ENCODE measurements around the gene RPS6KA4. TPM values are rescaled to one million over a fixed set of nuclear protein-coding genes. Genes with fewer than 3 reads are reported as not detected.

Gene RPS6KA4
- total RNA-seq, 4 donors from 2014 or later = 19.1 to 36.1 (median 26.0) TPM

DNA sequence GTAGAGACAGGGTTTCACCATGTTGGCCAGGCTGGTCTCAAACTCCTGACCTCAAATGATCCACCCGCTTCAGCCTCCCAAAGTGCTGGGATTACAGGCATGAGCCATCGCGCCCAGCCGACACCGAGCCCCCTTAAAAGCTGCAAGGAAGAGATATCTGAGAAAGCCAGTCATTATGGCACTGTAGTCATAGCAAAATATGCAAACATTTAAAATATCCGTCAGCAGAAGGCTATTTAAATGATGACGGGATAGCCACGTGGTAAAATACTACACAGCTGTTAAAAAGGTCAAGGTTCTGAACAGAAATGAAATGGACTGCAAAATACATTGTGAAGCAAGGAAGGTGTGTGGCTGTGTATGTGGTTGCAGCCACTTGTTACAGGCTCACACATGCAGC, 25.4 kb upstream of the RPS6KA4 start:
- DNase-seq (ENCODE audit: extremely low spot score) = no peak
- Histone ChIP-seq H3K4me1 (peaks cover 4 to 11% (median 9%) of the 10 kb centered on the region in 4 donors), H3K4me3 (no peak overlapping the region), H3K27ac (replicated peaks in 1 of 4) (no peak overlapping the region), H3K9me3 (no peaks in the 10 kb centered on the region), H3K27me3 (no peaks in the 10 kb centered on the region), H3K36me3 (no peaks in the 10 kb centered on the region)
- intact Hi-C loops (cut with DNase I) = no loop called here
- TF ChIP-seq POLR2AphosphoS5 (IDR thresholded peaks at IDR 0.05) (no peak), EP300 (IDR thresholded peaks at IDR 0.05) (no peak), POLR2A (IDR thresholded peaks at IDR 0.05; ENCODE audit: low read depth) (no peak)
- TF ChIP-seq, protein P1, sequence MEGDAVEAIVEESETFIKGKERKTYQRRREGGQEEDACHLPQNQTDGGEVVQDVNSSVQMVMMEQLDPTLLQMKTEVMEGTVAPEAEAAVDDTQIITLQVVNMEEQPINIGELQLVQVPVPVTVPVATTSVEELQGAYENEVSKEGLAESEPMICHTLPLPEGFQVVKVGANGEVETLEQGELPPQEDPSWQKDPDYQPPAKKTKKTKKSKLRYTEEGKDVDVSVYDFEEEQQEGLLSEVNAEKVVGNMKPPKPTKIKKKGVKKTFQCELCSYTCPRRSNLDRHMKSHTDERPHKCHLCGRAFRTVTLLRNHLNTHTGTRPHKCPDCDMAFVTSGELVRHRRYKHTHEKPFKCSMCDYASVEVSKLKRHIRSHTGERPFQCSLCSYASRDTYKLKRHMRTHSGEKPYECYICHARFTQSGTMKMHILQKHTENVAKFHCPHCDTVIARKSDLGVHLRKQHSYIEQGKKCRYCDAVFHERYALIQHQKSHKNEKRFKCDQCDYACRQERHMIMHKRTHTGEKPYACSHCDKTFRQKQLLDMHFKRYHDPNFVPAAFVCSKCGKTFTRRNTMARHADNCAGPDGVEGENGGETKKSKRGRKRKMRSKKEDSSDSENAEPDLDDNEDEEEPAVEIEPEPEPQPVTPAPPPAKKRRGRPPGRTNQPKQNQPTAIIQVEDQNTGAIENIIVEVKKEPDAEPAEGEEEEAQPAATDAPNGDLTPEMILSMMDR (IDR thresholded peaks at IDR 0.05) = no peak
- 86% methylated on average over 8 of the region's 8 CpGs for WGBS

DNA sequence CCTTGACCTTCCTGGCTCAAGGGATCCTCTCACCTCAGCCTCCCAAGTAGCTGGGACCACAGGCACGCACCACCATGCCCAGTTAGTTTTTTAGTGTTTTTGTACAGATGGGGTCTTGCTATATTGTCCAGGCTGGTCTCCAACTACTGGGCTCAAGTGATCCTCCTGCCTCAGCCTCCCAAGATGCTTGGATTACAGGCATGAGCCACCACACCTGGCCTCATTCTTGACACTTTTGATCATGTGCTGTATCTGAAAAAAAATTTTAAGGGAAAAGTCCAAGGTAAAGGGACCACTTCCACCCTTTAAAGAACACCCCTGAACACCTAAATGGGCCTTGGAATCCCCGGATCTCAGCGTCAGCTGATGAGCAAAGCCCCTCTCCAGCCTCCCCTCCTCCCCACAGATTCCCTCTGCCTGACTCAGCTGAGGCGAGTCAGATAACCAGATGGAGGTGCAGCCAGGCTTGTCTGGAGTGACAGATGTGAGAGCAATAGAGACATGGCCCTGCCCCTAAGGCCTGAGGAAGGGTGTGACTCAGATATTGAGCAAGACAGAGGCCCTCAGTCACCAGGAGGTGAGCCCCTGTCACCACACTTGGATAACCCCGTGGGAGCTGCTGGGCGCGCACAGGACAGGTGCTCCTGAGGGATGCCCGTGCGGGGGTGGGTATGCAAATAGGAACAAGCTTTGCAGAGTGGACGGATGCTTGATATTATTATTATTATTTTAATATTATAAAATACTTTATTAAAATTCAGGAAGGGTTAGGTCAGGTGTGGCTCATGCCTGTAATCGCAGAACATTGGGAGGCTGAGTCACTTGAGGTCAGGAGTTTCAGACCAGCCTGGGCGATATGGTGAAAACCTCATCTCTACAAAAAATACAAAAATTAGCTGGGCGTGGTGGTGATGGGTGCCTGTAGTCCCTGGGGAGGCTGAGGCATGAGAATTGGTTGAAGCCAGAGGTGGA, 23.9 kb upstream of the RPS6KA4 start:
- intact Hi-C loops (cut with DNase I) = no loop called here
- no peaks in the 10 kb centered on the region for H3K9me3 ChIP-seq
- no peaks in the 10 kb centered on the region for H3K27me3 ChIP-seq
- H3K27ac ChIP-seq (replicated peaks in 1 of 4) = no peak overlapping the region
- H3K4me1 ChIP-seq = peaks cover 4 to 11% (median 9%) of the 10 kb centered on the region in 4 donors
- H3K36me3 ChIP-seq = no peaks in the 10 kb centered on the region
- no peak for DNase-seq (ENCODE audit: extremely low spot score)
- 70% methylated on average over 12 of the region's 13 CpGs for WGBS
- H3K4me3 ChIP-seq = no peak overlapping the region
- no peak for TF ChIP-seq POLR2A (IDR thresholded peaks at IDR 0.05; ENCODE audit: low read depth)
- no peak for TF ChIP-seq POLR2AphosphoS5 (IDR thresholded peaks at IDR 0.05)
- TF ChIP-seq EP300 (IDR thresholded peaks at IDR 0.05) = no peak
- TF ChIP-seq, protein P1 (IDR thresholded peaks at IDR 0.05) = no peak

DNA sequence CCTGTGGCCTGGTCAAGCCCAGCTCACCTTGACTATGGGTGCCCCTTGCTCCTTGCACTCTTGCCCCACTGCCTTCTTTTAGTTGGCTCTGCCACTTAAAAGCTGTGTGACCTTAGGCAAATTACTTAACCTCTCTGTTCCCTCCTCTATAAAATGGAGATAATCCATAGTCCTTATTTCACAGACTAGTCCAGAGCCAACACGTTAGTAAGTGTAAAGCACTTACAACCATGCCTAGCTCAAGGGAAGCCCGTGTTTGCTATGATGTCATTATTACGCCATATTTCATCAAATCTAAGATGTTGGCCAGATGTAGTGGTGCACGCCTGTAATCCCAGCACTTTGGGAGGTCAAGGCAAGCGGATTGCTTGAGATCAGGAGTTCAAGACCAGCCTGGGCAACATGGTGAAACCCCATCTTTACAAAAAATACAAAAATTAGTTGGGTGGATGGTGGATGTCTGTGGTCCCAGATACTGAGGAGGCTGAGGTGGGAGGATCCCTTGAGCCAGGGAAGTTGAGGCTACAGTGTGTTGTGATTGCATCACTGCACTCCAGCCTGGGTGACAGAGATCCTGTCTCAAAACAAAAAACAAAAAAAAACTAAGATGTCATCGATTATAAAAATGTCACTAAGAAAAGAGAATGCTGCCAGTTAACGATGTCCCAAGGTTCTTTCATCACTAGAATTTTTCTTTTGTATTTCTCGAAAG, 21.3 kb upstream of the RPS6KA4 start:
- intact Hi-C loops (cut with DNase I) = no loop called here
- WGBS = 75% methylated on average over 8 of the region's 8 CpGs
- TF ChIP-seq POLR2A (IDR thresholded peaks at IDR 0.05; ENCODE audit: low read depth) (no peak), POLR2AphosphoS5 (IDR thresholded peaks at IDR 0.05) (no peak), EP300 (IDR thresholded peaks at IDR 0.05) (no peak)
- TF ChIP-seq, protein P1 (IDR thresholded peaks at IDR 0.05) = no peak
- no peak for DNase-seq (ENCODE audit: extremely low spot score)
- Histone ChIP-seq H3K27me3 (no peaks in the 10 kb centered on the region), H3K27ac (replicated peaks in 1 of 4) (no peak overlapping the region), H3K4me1 (peaks cover 7 to 22% (median 17%) of the 10 kb centered on the region in 4 donors), H3K9me3 (no peaks in the 10 kb centered on the region), H3K36me3 (no peaks in the 10 kb centered on the region), H3K4me3 (no peak overlapping the region)

DNA sequence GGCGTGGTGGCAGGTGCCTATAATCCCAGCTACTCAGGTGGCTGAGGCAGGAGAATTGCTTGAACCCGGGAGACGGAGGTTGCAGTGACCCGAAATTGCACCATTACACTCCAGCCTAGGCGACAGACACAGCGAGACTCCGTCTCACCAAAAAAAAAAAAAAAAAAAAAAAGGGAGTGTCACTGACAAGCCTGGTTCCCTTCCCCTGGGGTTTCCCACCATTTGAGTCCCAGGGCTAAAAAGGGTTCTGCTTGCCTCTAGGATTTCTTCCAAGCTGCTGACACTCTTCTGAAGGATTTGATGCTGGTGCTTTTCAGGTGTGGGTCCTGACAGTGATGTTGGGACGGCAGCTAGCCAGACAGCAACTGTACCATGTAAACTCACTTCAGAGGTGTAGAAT, 20.2 kb upstream of the RPS6KA4 start:
- Histone ChIP-seq H3K27ac (replicated peaks in 1 of 4) (no peak overlapping the region), H3K27me3 (no peaks in the 10 kb centered on the region), H3K4me1 (peaks cover 7 to 33% (median 26%) of the 10 kb centered on the region in 4 donors), H3K4me3 (no peak overlapping the region), H3K36me3 (no peaks in the 10 kb centered on the region), H3K9me3 (no peaks in the 10 kb centered on the region)
- WGBS = 82% methylated on average over 8 of the region's 8 CpGs
- no peak for DNase-seq (ENCODE audit: extremely low spot score)
- TF ChIP-seq POLR2A (IDR thresholded peaks at IDR 0.05; ENCODE audit: low read depth) (no peak), EP300 (IDR thresholded peaks at IDR 0.05) (no peak), POLR2AphosphoS5 (IDR thresholded peaks at IDR 0.05) (no peak)
- TF ChIP-seq, protein P1 (IDR thresholded peaks at IDR 0.05) = no peak
- intact Hi-C loops (cut with DNase I) = no loop called here

Measured in esophagus muscularis mucosa (tissue), 4 donors.